GM12878 (cell line): ENCODE results near the gene PSMB9. TPM values are rescaled to one million over a fixed set of nuclear protein-coding genes. Genes with fewer than 3 reads are reported as not detected.
"Not testable (repeated sequence)": the region's sequence is repeated elsewhere in the genome, so short reads cannot be mapped to it uniquely, and the experiment has no call there.

ENCODE experiments used
- ATAC-seq: fragments of 200-7000 bp; cut with Tn5 transposase; 3 replicates; pipeline ENCODE4 v1.9.1; 2020; ENCODE audit warnings: mild to moderate bottlenecking, moderate library complexity
- BruUV-seq: library from RNA; stranded (reverse); fragments of 400-500 nt; replicated peaks from 2 replicates; lab custom pipeline; 2021; lab: Mats Ljungman, UMichigan
- CTCF ChIA-PET: fragments of 300-600 bp; sonication (Branson Sonifier 250); formaldehyde crosslinking; extraction: SDS; loops from one replicate; lab custom pipeline; 2021; ENCODE audit warnings: inconsistent platforms; lab: Yijun Ruan, JAX
- POLR2A ChIA-PET: fragments of 350-600 bp; formaldehyde crosslinking; extraction: SDS; loops from one replicate; lab custom pipeline; 2021; ENCODE audit warnings: inconsistent platforms; lab: Charles Lee
- RAD21 ChIA-PET: fragments of 300-600 bp; sonication (Branson Sonifier 250); formaldehyde crosslinking; loops from one replicate; lab custom pipeline; 2023; ENCODE audit warnings: antibody characterized with exemption; ENCODE audit not compliant: unreplicated experiment; lab: Charles Lee
- SMC1A ChIA-PET: fragments of 300-600 bp; sonication (Branson Sonifier 250); formaldehyde crosslinking; loops from one replicate; lab custom pipeline; 2023; ENCODE audit not compliant: unreplicated experiment, uncharacterized antibody; lab: Charles Lee
- DNase-seq: peaks from one replicate; pipeline ENCODE4 v3.0.0-alpha.2; 2011; ENCODE audit warnings: low read depth, low spot score
- FAIRE-seq: peaks from 3 replicates; lab custom pipeline; 2011; peaks lifted over from hg19 to GRCh38; lab: Jason Lieb, UNC
- H2AFZ ChIP-seq: 2 replicates; pipeline ENCODE4 v1.6.0; 2011; ENCODE audit warnings: low read depth, low read length, control low read depth; ENCODE audit not compliant: control insufficient read depth
- H3K27ac ChIP-seq: 2 replicates; pipeline ENCODE4 v1.5.1; 2011; ENCODE audit warnings: control low read depth; ENCODE audit not compliant: control insufficient read depth, insufficient read depth
- H3K27me3 ChIP-seq, 2 experiments: replicated peaks in 1 of 2; 2 replicates each; pipeline versions ENCODE4 v1.6.0 to v1.6.1; 2011; ENCODE audit warnings: low read length in 1 of 2; ENCODE audit not compliant: control insufficient read depth in 2 of 2, insufficient read depth in 2 of 2
- H3K36me3 ChIP-seq, 2 experiments: 2 replicates each; pipeline ENCODE4 v1.5.1; 2011; ENCODE audit warnings: low read length in 1 of 2; ENCODE audit not compliant: control insufficient read depth in 2 of 2, insufficient read depth in 2 of 2
- H3K4me1 ChIP-seq: 2 replicates; pipeline ENCODE4 v1.6.1; 2011; ENCODE audit warnings: mild to moderate bottlenecking, low read length, moderate library complexity, mixed read lengths; ENCODE audit not compliant: control insufficient read depth, insufficient read depth
- H3K4me2 ChIP-seq: 2 replicates; pipeline ENCODE4 v1.6.0; 2011; ENCODE audit warnings: control low read depth; ENCODE audit not compliant: control insufficient read depth, insufficient read depth
- H3K4me3 ChIP-seq: fragments of 200-600 bp; sonication (generic); 2 replicates; pipeline ENCODE4 v1.5.1; 2016
- H3K79me2 ChIP-seq: 2 replicates; pipeline ENCODE4 v1.6.0; 2011; ENCODE audit warnings: low read length; ENCODE audit not compliant: control insufficient read depth, insufficient read depth
- H3K9ac ChIP-seq: 2 replicates; pipeline ENCODE4 v1.8.0; 2011; ENCODE audit warnings: low read length, control low read depth, mixed read lengths; ENCODE audit not compliant: control insufficient read depth, insufficient read depth
- H3K9me3 ChIP-seq: replicated peaks from 3 replicates; pipeline ENCODE4 v1.5.1; 2011; ENCODE audit warnings: mild to moderate bottlenecking, low read length; ENCODE audit not compliant: control insufficient read depth, insufficient read depth
- H4K20me1 ChIP-seq: 2 replicates; pipeline ENCODE4 v1.6.0; 2011; ENCODE audit not compliant: control insufficient read depth, insufficient read depth
- ATF7 ChIP-seq: fragments of 450-650 bp; IDR thresholded peaks from 2 replicates; pipeline ENCODE4 v1.6.1; 2016; ENCODE audit warnings: low read depth, mild to moderate bottlenecking
- BCL3 ChIP-seq: IDR thresholded peaks from 2 replicates; pipeline ENCODE4 v1.6.1; 2011; ENCODE audit warnings: borderline replicate concordance, low read depth, mild to moderate bottlenecking, moderate library complexity, low read length; ENCODE audit not compliant: insufficient read depth, poor library complexity, severe bottlenecking
- EED ChIP-seq: sonication (generic); IDR thresholded peaks from 2 replicates; pipeline ENCODE4 v1.6.1; 2016; ENCODE audit warnings: antibody characterized with exemption, low read depth
- EGR1 ChIP-seq, 2 experiments: IDR thresholded peaks; 1 replicate in 1 of 2; 2 replicates in 1 of 2; pipeline ENCODE4 v1.6.1; 2011 to 2012; ENCODE audit warnings: low read depth in 2 of 2, low read length in 2 of 2, borderline replicate concordance in 1 of 2, mild to moderate bottlenecking in 1 of 2, moderate library complexity in 1 of 2
- MTA2 ChIP-seq: fragments of 450-650 bp; IDR thresholded peaks from 2 replicates; pipeline ENCODE4 v1.6.1; 2016; ENCODE audit warnings: low read depth, mild to moderate bottlenecking, moderate library complexity
- WGBS: methylation state at CpG from one replicate; pipeline ENCODE4 v1.1.6; 2016; ENCODE audit warnings: low lambda C conversion rate; ENCODE audit not compliant: insufficient replicate concordance, insufficient coverage; ENCODE audit errors: missing lambda C conversion rate; 5-methylcytosine and 5-hydroxymethylcytosine counted together
- in situ Hi-C: fragments of 300-500 bp; cut with MboI; formaldehyde crosslinking; loops from 9 replicates; pipeline ENCODE4 v1.14.3; 2018; ENCODE audit warnings: mixed read lengths
- intact Hi-C: fragments of 100-400 bp; cut with micrococcal nuclease; formaldehyde crosslinking; loops from one replicate; pipeline ENCODE4 v1.14.2; 2022; ENCODE audit not compliant: unreplicated experiment
- polyA plus RNA-seq, 11 experiments: library from polyadenylated mRNA; depleted of rRNA in 4 of 11; unstranded in 6 of 11; stranded (reverse) in 5 of 11; fragments of >200 nt; fragmentation: Nextera tagmentation in 4 of 11; fragmentation: Illumina TruSeq in 1 of 11; extraction: Ambion mirVana in 4 of 11; extraction: Trizol in 1 of 11; gene quantifications; 1 replicate in 1 of 11; 2 replicates in 10 of 11; pipeline versions ENCODE4 v1.2.1 to v1.2.3, GENCODE V29; 2011 to 2016; ENCODE audit warnings: inconsistent platforms in 2 of 11, missing spikeins in 2 of 11, low read depth in 1 of 11
- total RNA-seq, 4 experiments: library from RNA; depleted of rRNA in 3 of 4; stranded (reverse); fragments of >200 nt in 3 of 4; fragmentation: Illumina TruSeq in 1 of 4; extraction: Trizol in 1 of 4; gene quantifications; 2 replicates each; pipeline versions ENCODE4 v1.2.1 to v1.2.3, GENCODE V29; 2013 to 2021
- TF ChIP-seq, protein P1 (sequence below): IDR thresholded peaks from 2 replicates; pipeline ENCODE4 v1.6.1; 2012; ENCODE audit warnings: mild to moderate bottlenecking, low read depth, low read length

The PSMB9 gene
- total and polyA plus RNA-seq, 10 of the 15 experiments (the other 5 are each of a cell fraction or from before 2014, with no cell fraction given) = 167 to 517 (median 275) TPM

- H3K4me1 ChIP-seq, H3K9ac ChIP-seq, H3K36me3 ChIP-seq, H2AFZ ChIP-seq, H4K20me1 ChIP-seq, FAIRE-seq, DNase-seq, H3K4me2 ChIP-seq, H3K79me2 ChIP-seq, BruUV-seq, H3K27me3 ChIP-seq, H3K27ac ChIP-seq, in situ Hi-C loops, H3K9me3 ChIP-seq, H3K4me3 ChIP-seq: not testable (repeated sequence)
- ChIA-PET SMC1A (interaction anchor here (0.7 to 13.8 kb wide), 7 partner anchors 10 to 168 kb away, joined by 3 to 184 read pairs (median 4); partner anchors contain the start of gene TAP2), RAD21 (interaction anchor here (1.8 to 2.4 kb wide), 2 partner anchors 13 to 104 kb away, joined by 5 to 14 read pairs; no protein-coding TSS in a partner anchor), CTCF (interaction anchor here (0.6 to 12.7 kb wide), 12 partner anchors 9 to 367 kb away, joined by 3 to 260 read pairs (median 4); partner anchors contain the start of genes HLA-DMA and TAP2), POLR2A (interaction anchor here (0.9 kb wide), 1 partner anchor 14 kb away, joined by 3 read pairs; no protein-coding TSS in a partner anchor)
- WGBS = 13% methylated on average over 3 of the region's 3 CpGs
- ATAC-seq = 0 out of 3 replicates have a peak, but pooled peaks have one; percentile 31
- 0 out of 2 replicates have a peak, but pooled peaks have one; percentile 28 for TF ChIP-seq MTA2
- intact Hi-C loops = loop anchor here (10.0 kb wide), 1 partner anchor 204 kb away; no protein-coding TSS in a partner anchor
Observed at GRCh38 chr6:32880962-32881361, 27.0 kb downstream of the PSMB9 start.

DNA sequence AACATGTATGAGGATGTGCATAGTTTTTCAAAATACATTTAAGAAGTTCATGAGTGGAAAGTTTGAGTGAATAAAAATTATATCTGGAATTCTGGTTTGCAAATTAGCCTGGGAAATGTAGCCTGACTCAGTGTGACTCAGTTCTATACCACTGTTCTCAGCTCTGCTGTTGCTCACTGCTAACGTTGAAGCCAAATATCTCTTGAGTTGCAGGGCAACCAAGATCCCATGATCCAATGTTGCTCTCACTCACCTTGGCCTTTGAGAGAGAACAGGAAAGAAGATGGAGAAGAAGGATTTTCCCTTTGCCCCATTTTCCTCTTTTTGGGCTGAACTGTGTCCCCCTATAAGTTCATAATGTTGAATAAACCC, 28.9 kb downstream of the PSMB9 start:
- in situ Hi-C loops = no loop called here
- RAD21 ChIA-PET = interaction anchor here (1.8 to 2.4 kb wide), 3 partner anchors 44 to 102 kb away, joined by 4 to 13 read pairs (median 6); partner anchors contain the start of genes HLA-DMA and TAP2
- H3K27ac ChIP-seq = no peak overlapping the region
- ATAC-seq (no peak), DNase-seq (no peak), FAIRE-seq (no peak)
- 0 out of 2 replicates have a peak, but pooled peaks cover 3% of the 10 kb centered on the region for H3K4me1 ChIP-seq
- POLR2A ChIA-PET = interaction anchor here (1.3 kb wide), 1 partner anchor 44 kb away, joined by 3 read pairs; the partner anchor contains the start of gene TAP2
- H3K27me3 ChIP-seq = no peaks in the 10 kb centered on the region; a peak in 1 of 4 replicates
- H3K9me3 ChIP-seq = no peaks in the 10 kb centered on the region
- H3K4me2 ChIP-seq = no peak overlapping the region
- SMC1A ChIA-PET = interaction anchor here (0.9 to 13.8 kb wide), 4 partner anchors 51 to 100 kb away, joined by 3 to 184 read pairs (median 4); no protein-coding TSS in a partner anchor
- no peak overlapping the region for H3K4me3 ChIP-seq
- intact Hi-C loops = loop anchor here (10.0 kb wide), 1 partner anchor 202 kb away; no protein-coding TSS in a partner anchor
- no TSS peak for BruUV-seq
- TF ChIP-seq EGR1 (IDR thresholded peaks at IDR 0.05; ENCODE audit: borderline replicate concordance in 1 of 2, low read depth in 2 of 2, low read length in 2 of 2) (no peak), ATF7 (no peak), EED (no peak), BCL3 (peak; percentile 14)
- TF ChIP-seq, protein P1, sequence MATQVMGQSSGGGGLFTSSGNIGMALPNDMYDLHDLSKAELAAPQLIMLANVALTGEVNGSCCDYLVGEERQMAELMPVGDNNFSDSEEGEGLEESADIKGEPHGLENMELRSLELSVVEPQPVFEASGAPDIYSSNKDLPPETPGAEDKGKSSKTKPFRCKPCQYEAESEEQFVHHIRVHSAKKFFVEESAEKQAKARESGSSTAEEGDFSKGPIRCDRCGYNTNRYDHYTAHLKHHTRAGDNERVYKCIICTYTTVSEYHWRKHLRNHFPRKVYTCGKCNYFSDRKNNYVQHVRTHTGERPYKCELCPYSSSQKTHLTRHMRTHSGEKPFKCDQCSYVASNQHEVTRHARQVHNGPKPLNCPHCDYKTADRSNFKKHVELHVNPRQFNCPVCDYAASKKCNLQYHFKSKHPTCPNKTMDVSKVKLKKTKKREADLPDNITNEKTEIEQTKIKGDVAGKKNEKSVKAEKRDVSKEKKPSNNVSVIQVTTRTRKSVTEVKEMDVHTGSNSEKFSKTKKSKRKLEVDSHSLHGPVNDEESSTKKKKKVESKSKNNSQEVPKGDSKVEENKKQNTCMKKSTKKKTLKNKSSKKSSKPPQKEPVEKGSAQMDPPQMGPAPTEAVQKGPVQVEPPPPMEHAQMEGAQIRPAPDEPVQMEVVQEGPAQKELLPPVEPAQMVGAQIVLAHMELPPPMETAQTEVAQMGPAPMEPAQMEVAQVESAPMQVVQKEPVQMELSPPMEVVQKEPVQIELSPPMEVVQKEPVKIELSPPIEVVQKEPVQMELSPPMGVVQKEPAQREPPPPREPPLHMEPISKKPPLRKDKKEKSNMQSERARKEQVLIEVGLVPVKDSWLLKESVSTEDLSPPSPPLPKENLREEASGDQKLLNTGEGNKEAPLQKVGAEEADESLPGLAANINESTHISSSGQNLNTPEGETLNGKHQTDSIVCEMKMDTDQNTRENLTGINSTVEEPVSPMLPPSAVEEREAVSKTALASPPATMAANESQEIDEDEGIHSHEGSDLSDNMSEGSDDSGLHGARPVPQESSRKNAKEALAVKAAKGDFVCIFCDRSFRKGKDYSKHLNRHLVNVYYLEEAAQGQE = no peak
- no peaks in the 10 kb centered on the region for H3K36me3 ChIP-seq
- CTCF ChIA-PET = interaction anchor here (0.9 to 12.7 kb wide), 8 partner anchors 14 to 104 kb away, joined by 3 to 260 read pairs (median 5); partner anchors contain the start of genes HLA-DMA and TAP2
- WGBS = 38% methylated on average over 1 of the region's 1 CpG
- H2AFZ ChIP-seq = no peak overlapping the region
- H4K20me1 ChIP-seq = no peaks in the 10 kb centered on the region
- no peaks in the 10 kb centered on the region for H3K79me2 ChIP-seq
- H3K9ac ChIP-seq = no peak overlapping the region
